Astrocyte of the cerebellum (primary cell): ENCODE data around the gene DDX51.

Experiments
- DNase-seq: peaks from one replicate; pipeline ENCODE4 v3.0.0-alpha.2; 2011; ENCODE audit warnings: low read depth
- H3K4me3 ChIP-seq: 2 replicates; pipeline ENCODE4 v1.5.1; 2011; ENCODE audit warnings: mild to moderate bottlenecking, low read depth, low read length, moderate library complexity
- CTCF ChIP-seq: IDR thresholded peaks from 2 replicates; pipeline ENCODE4 v1.5.1; 2012; ENCODE audit warnings: low read length, low read depth, moderate library complexity, mild to moderate bottlenecking; ENCODE audit errors: missing control alignments
- in situ Hi-C: cut with HindIII; loops from 2 replicates; pipeline ENCODE4 v1.10.0; 2017; ENCODE audit warnings: low sequenced_read_pairs

The DDX51 gene

GRCh38 chr12:132144115-132144809 is at the start of gene DDX51, which contains the start of gene NOC4L:
TSS of gene DDX51 (minus strand) at chr12:132144319. CDS start at chr12:132144296, 23 bp downstream.
TSS of gene NOC4L (plus strand) at chr12:132144457. CDS start at chr12:132144489, 32 bp downstream.
- TF ChIP-seq CTCF, result no peak
- in situ Hi-C loops, result no loop called here
- H3K4me3 ChIP-seq, result peak within 1 kb of the TSS; percentile 86
- DNase-seq, result peak; percentile 81

GRCh38 chr12:132191715-132192553 is 47.8 kb upstream of the DDX51 start:
- H3K4me3 ChIP-seq, result no peak overlapping the region
- in situ Hi-C loops, result no loop called here
- DNase-seq, result no peak
- TF ChIP-seq CTCF, result no peak

GRCh38 chr12:132190834-132191500 is 46.8 kb upstream of the DDX51 start:
- no peak overlapping the region for H3K4me3 ChIP-seq
- no peak for DNase-seq
- in situ Hi-C loops, result no loop called here
- no peak for TF ChIP-seq CTCF

GRCh38 chr12:132190012-132190755 is 46.1 kb upstream of the DDX51 start:
- no peak for TF ChIP-seq CTCF
- H3K4me3 ChIP-seq, result peak overlapping the region; percentile 41
- in situ Hi-C loops, result no loop called here

GRCh38 chr12:132189378-132190011 is 45.4 kb upstream of the DDX51 start:
- DNase-seq, result peak; percentile 20
- H3K4me3 ChIP-seq, result peak overlapping the region; percentile 41
- in situ Hi-C loops, result no loop called here
- no peak for TF ChIP-seq CTCF

More at GRCh38 chr12:132190012-132190755, 46.1 kb upstream of the DDX51 start:
- DNase-seq, result no peak
